Trophoblast cell (in vitro differentiated cells and primary cell): ENCODE data around the gene ACOX3.

Source experiments
- DNase-seq, 2 donors: peaks; one replicate each; pipeline ENCODE4 v3.0.0-alpha.2; 2016
- H2AFZ ChIP-seq: 2 replicates; pipeline ENCODE4 v1.6.1; 2013; ENCODE audit warnings: low read length, moderate library complexity, mild to moderate bottlenecking; ENCODE audit not compliant: insufficient read depth, poor library complexity
- H2AK5ac ChIP-seq: 2 replicates; pipeline ENCODE4 v1.6.1; 2013; ENCODE audit warnings: mild to moderate bottlenecking, low read length
- H2BK120ac ChIP-seq: 2 replicates; pipeline ENCODE4 v1.6.1; 2013; ENCODE audit warnings: low read length, mild to moderate bottlenecking, moderate library complexity; ENCODE audit not compliant: insufficient read depth, poor library complexity
- H2BK12ac ChIP-seq: 2 replicates; pipeline ENCODE4 v1.6.1; 2013; ENCODE audit warnings: mild to moderate bottlenecking, low read length, moderate library complexity
- H2BK5ac ChIP-seq: 2 replicates; pipeline ENCODE4 v1.6.1; 2013; ENCODE audit warnings: low read length, low read depth, moderate library complexity, mild to moderate bottlenecking; ENCODE audit not compliant: poor library complexity
- H3K14ac ChIP-seq: 2 replicates; pipeline ENCODE4 v1.6.1; 2013; ENCODE audit warnings: mild to moderate bottlenecking, low read length
- H3K18ac ChIP-seq: 2 replicates; pipeline ENCODE4 v1.6.1; 2013; ENCODE audit warnings: mild to moderate bottlenecking, low read length
- H3K23ac ChIP-seq: 2 replicates; pipeline ENCODE4 v1.6.1; 2013; ENCODE audit warnings: low read length
- H3K27ac ChIP-seq: 2 replicates; pipeline ENCODE4 v1.5.1; 2013; ENCODE audit warnings: low read depth, mild to moderate bottlenecking, inconsistent platforms, low read length, moderate library complexity
- H3K27me3 ChIP-seq: 2 replicates; pipeline ENCODE4 v1.6.1; 2013; ENCODE audit warnings: inconsistent platforms, mild to moderate bottlenecking, low read length, moderate library complexity; ENCODE audit not compliant: insufficient read depth
- H3K36me3 ChIP-seq, 2 experiments: 1 replicate in 1 of 2; 2 replicates in 1 of 2; pipeline ENCODE4 v1.6.1; 2013; ENCODE audit warnings: low read length in 2 of 2, mild to moderate bottlenecking in 2 of 2, moderate library complexity in 1 of 2; ENCODE audit not compliant: insufficient read depth in 2 of 2, control insufficient read depth in 1 of 2
- H3K4ac ChIP-seq: 2 replicates; pipeline ENCODE4 v1.6.1; 2013; ENCODE audit warnings: low read depth, mild to moderate bottlenecking, low read length, moderate library complexity
- H3K4me1 ChIP-seq, 2 experiments: 1 replicate in 1 of 2; 2 replicates in 1 of 2; pipeline ENCODE4 v1.6.1; 2013; ENCODE audit warnings: low read length in 2 of 2, mild to moderate bottlenecking in 2 of 2, moderate library complexity in 1 of 2; ENCODE audit not compliant: insufficient read depth in 2 of 2, control insufficient read depth in 1 of 2
- H3K4me2 ChIP-seq: 2 replicates; pipeline ENCODE4 v1.6.1; 2013; ENCODE audit warnings: inconsistent platforms, mild to moderate bottlenecking, low read length, moderate library complexity
- H3K4me3 ChIP-seq: 2 replicates; pipeline ENCODE4 v1.5.1; 2013; ENCODE audit warnings: mild to moderate bottlenecking, low read depth, low read length, inconsistent platforms
- H3K79me1 ChIP-seq: one replicate; pipeline ENCODE4 v1.6.1; 2013; ENCODE audit warnings: low read length
- H3K79me2 ChIP-seq: 2 replicates; pipeline ENCODE4 v1.6.1; 2013; ENCODE audit warnings: low read length, mild to moderate bottlenecking; ENCODE audit not compliant: control insufficient read depth, insufficient read depth, poor library complexity
- H3K9ac ChIP-seq: 2 replicates; pipeline ENCODE4 v1.6.1; 2013; ENCODE audit warnings: mild to moderate bottlenecking, low read length
- H3K9me3 ChIP-seq: 2 replicates; pipeline ENCODE4 v1.6.1; 2013; ENCODE audit warnings: low read depth, mild to moderate bottlenecking, control low read depth, inconsistent platforms, low read length; ENCODE audit not compliant: insufficient read depth
- H4K12ac ChIP-seq: 2 replicates; pipeline ENCODE4 v1.6.1; 2013; ENCODE audit warnings: low read depth, mild to moderate bottlenecking, low read length, moderate library complexity
- H4K8ac ChIP-seq: 2 replicates; pipeline ENCODE4 v1.6.1; 2013; ENCODE audit warnings: low read depth, mild to moderate bottlenecking, low read length, moderate library complexity
- H4K91ac ChIP-seq: one replicate; pipeline ENCODE4 v1.6.1; 2013; ENCODE audit warnings: low read depth, mild to moderate bottlenecking, low read length, moderate library complexity
- WGBS: extraction: QIAGEN DNeasy Blood & Tissue Kit; methylation state at CpG from one replicate; pipeline ENCODE4 v1.1.7; 2013; ENCODE audit warnings: missing lambda C conversion rate; ENCODE audit not compliant: insufficient read length, insufficient coverage; ENCODE audit errors: extremely low coverage; 5-methylcytosine and 5-hydroxymethylcytosine counted together

The ACOX3 gene

GRCh38 chr4:8435656-8436121, 4.8 kb downstream of the ACOX3 start:
- H3K4ac ChIP-seq, result no peak overlapping the region
- H2BK12ac ChIP-seq, result no peak overlapping the region
- H3K79me1 ChIP-seq, result peaks cover 5% of the 10 kb centered on the region
- H3K4me1 ChIP-seq, result peaks cover 0 to 7% of the 10 kb centered on the region in 2 experiments
- H2BK120ac ChIP-seq, result no peak overlapping the region
- no peak for DNase-seq
- no peak overlapping the region for H3K23ac ChIP-seq
- no CpG with 5 or more reads among the region's 5 CpGs for WGBS
- H4K8ac ChIP-seq, result peak overlapping the region; percentile 7
- no peaks in the 10 kb centered on the region for H3K9me3 ChIP-seq
- peaks cover 3% of the 10 kb centered on the region for H3K79me2 ChIP-seq
- no peak overlapping the region for H3K27ac ChIP-seq
- H4K91ac ChIP-seq, result no peak overlapping the region
- H2BK5ac ChIP-seq, result no peak overlapping the region
- no peak overlapping the region for H3K4me3 ChIP-seq
- H3K4me2 ChIP-seq, result peak overlapping the region; percentile 3
- no peak overlapping the region for H3K18ac ChIP-seq
- H4K12ac ChIP-seq, result no peak overlapping the region
- H3K9ac ChIP-seq, result no peak overlapping the region
- no peak overlapping the region for H3K14ac ChIP-seq
- no peaks in the 10 kb centered on the region for H3K27me3 ChIP-seq
- no peak overlapping the region for H2AFZ ChIP-seq
- no peak overlapping the region for H2AK5ac ChIP-seq
- no peaks in the 10 kb centered on the region for H3K36me3 ChIP-seq

DNA sequence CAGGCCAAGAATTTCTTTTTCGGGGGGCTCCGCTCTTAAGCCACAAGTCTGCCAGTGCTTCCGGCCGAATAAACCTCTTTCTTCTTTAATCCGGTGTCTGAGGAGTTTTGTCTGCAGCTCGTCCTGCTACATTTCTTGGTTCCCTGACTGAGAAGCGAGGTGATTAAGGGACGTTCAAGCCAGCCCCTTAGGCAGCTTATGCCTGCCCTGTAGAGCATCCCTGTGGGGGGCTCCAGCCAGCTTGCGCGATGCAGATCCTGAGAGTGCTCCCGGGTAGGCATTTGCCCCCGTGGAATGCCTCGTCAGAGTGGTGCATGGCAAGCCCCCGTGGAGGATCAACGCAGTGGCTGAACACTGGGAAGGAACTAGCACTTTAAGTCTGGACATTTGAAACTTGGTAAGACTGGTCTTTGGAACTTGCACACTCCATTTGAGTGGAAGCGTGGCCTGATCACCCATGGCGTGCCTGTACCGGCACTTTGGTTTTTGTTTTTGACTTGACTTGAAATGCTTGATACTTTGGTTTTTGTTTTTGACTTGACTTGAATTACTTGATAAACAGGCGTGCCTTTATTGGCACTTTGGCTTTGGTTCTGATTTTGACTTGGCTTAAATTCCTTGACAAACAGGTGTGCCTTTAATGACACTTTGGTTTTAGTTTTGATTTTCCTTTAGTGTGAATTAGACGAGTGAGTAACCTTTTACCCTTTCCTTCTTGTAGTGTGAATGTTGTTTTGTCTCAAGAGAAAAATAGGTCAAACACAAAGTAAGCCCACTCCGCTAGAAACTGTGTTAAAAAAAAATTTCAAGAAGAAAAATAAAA, 6.1 kb downstream of the ACOX3 start:
- H4K91ac ChIP-seq, result no peak overlapping the region
- H3K23ac ChIP-seq, result no peak overlapping the region
- H4K8ac ChIP-seq, result no peak overlapping the region
- H3K14ac ChIP-seq, result no peak overlapping the region
- H4K12ac ChIP-seq, result no peak overlapping the region
- H3K36me3 ChIP-seq, result no peaks in the 10 kb centered on the region
- H3K79me2 ChIP-seq, result no peaks in the 10 kb centered on the region
- no peak for DNase-seq
- no peak overlapping the region for H2BK12ac ChIP-seq
- H2AK5ac ChIP-seq, result no peak overlapping the region
- peaks cover 0 to 7% of the 10 kb centered on the region in 2 experiments for H3K4me1 ChIP-seq
- no peak overlapping the region for H3K27ac ChIP-seq
- no peak overlapping the region for H3K4ac ChIP-seq
- H3K18ac ChIP-seq, result no peak overlapping the region
- H3K9me3 ChIP-seq, result no peaks in the 10 kb centered on the region
- no peak overlapping the region for H2BK120ac ChIP-seq
- H3K4me3 ChIP-seq, result no peak overlapping the region
- H3K79me1 ChIP-seq, result no peaks in the 10 kb centered on the region
- WGBS, result no CpG with 5 or more reads among the region's 21 CpGs
- H3K27me3 ChIP-seq, result no peaks in the 10 kb centered on the region
- H3K9ac ChIP-seq, result no peak overlapping the region
- no peak overlapping the region for H2AFZ ChIP-seq
- no peak overlapping the region for H3K4me2 ChIP-seq
- no peak overlapping the region for H2BK5ac ChIP-seq

DNA sequence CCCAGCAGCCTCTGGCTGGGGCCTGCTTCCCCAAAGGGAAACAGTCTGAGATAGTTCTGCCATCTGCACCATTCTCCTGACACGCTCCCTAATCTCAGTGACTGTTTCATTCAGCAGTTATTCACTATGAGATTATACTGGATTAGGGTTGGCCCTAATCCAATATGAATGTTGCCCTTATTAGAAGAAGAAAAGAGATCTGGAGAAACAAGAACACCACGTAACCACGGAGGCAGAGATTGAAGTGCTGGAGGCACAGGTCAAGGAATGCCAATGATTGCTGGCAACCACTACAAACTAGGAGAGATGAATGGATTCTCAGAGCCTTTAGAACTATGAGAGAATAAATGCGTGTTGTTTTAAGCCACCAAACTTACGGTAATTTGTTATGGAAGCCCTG, 7.4 kb downstream of the ACOX3 start:
- Histone ChIP-seq H3K4me1 (peaks cover 0 to 7% of the 10 kb centered on the region in 2 experiments), H3K9ac (no peak overlapping the region), H3K4ac (no peak overlapping the region), H3K79me2 (no peaks in the 10 kb centered on the region), H4K91ac (no peak overlapping the region), H3K36me3 (no peaks in the 10 kb centered on the region), H3K23ac (no peak overlapping the region), H3K18ac (no peak overlapping the region), H2BK12ac (no peak overlapping the region), H3K27me3 (no peaks in the 10 kb centered on the region), H4K12ac (no peak overlapping the region), H3K4me2 (no peak overlapping the region), H3K4me3 (no peak overlapping the region), H3K9me3 (no peaks in the 10 kb centered on the region), H2AK5ac (no peak overlapping the region), H3K14ac (no peak overlapping the region), H2BK120ac (no peak overlapping the region), H2BK5ac (no peak overlapping the region), H4K8ac (no peak overlapping the region), H2AFZ (no peak overlapping the region), H3K79me1 (peaks cover under 1% of the 10 kb centered on the region), H3K27ac (no peak overlapping the region)
- peak in 1 of 2 donors; percentile 15 for DNase-seq
- no CpG with 5 or more reads among the region's 5 CpGs for WGBS

DNA sequence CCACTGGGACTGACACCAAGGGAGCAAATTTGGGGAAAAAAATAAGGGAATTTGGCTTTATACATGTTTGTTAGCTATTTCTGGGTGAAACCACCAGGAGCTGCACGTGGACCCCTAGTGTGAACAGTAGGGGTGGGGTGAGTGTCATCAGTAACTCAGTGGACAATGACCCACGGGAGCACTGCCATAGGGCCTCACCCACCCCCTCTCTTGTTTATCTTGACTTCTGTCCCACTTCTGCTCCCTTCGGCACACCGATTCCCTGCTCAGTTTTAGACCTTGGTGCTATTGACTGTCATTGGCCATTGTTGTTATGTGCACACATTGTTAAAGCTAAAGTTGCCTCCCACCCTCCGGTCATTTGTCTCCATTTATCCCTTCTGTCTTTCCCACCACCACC, 9.0 kb downstream of the ACOX3 start:
- H4K12ac ChIP-seq, result no peak overlapping the region
- H3K79me1 ChIP-seq, result peaks cover 7% of the 10 kb centered on the region
- H2BK5ac ChIP-seq, result no peak overlapping the region
- H3K4me3 ChIP-seq, result no peak overlapping the region
- H2BK120ac ChIP-seq, result no peak overlapping the region
- H3K27me3 ChIP-seq, result no peaks in the 10 kb centered on the region
- no peak overlapping the region for H3K9ac ChIP-seq
- H3K9me3 ChIP-seq, result no peaks in the 10 kb centered on the region
- no peak overlapping the region for H2AFZ ChIP-seq
- H3K79me2 ChIP-seq, result no peaks in the 10 kb centered on the region
- no peak overlapping the region for H3K27ac ChIP-seq
- H2BK12ac ChIP-seq, result no peak overlapping the region
- H3K14ac ChIP-seq, result no peak overlapping the region
- no peak overlapping the region for H4K8ac ChIP-seq
- no CpG with 5 or more reads among the region's 5 CpGs for WGBS
- no peak overlapping the region for H3K18ac ChIP-seq
- H3K4me1 ChIP-seq, result peaks cover 7 to 12% of the 10 kb centered on the region in 2 experiments
- H2AK5ac ChIP-seq, result no peak overlapping the region
- DNase-seq, result no peak
- no peaks in the 10 kb centered on the region for H3K36me3 ChIP-seq
- H4K91ac ChIP-seq, result no peak overlapping the region
- H3K4me2 ChIP-seq, result no peak overlapping the region
- no peak overlapping the region for H3K4ac ChIP-seq
- no peak overlapping the region for H3K23ac ChIP-seq
